Effector memory CD4-positive, alpha-beta T cell (primary cell): ENCODE measurements around the gene PFKL.

Source experiments
- DNase-seq, 3 donors: peaks; one replicate each; pipeline ENCODE4 v3.0.0-alpha.2; 2020
- H3K27ac ChIP-seq: 2 replicates; pipeline ENCODE4 v1.7.0; 2013; ENCODE audit warnings: mild to moderate bottlenecking, low read length, moderate library complexity; ENCODE audit not compliant: insufficient read depth, poor library complexity, severe bottlenecking
- H3K27me3 ChIP-seq: replicated peaks from 2 replicates; pipeline ENCODE4 v1.7.0; 2013; ENCODE audit warnings: mild to moderate bottlenecking, low read length; ENCODE audit not compliant: insufficient read depth, control insufficient read depth, poor library complexity, severe bottlenecking
- H3K36me3 ChIP-seq: 2 replicates; pipeline ENCODE4 v1.7.0; 2013; ENCODE audit warnings: mild to moderate bottlenecking, low read length, moderate library complexity; ENCODE audit not compliant: control insufficient read depth, insufficient read depth
- H3K4me1 ChIP-seq: 2 replicates; pipeline ENCODE4 v1.7.0; 2013; ENCODE audit warnings: low read length, mild to moderate bottlenecking; ENCODE audit not compliant: control insufficient read depth, insufficient read depth, poor library complexity, severe bottlenecking
- H3K4me3 ChIP-seq: 2 replicates; pipeline ENCODE4 v1.7.0; 2013; ENCODE audit warnings: low read length, low read depth, mild to moderate bottlenecking; ENCODE audit not compliant: insufficient read depth, poor library complexity, severe bottlenecking
- H3K9me3 ChIP-seq: 2 replicates; pipeline ENCODE4 v1.7.0; 2013; ENCODE audit warnings: mild to moderate bottlenecking, low read length, moderate library complexity; ENCODE audit not compliant: control insufficient read depth

PFKL gene

GRCh38 chr21:44321846-44322450 is 22.1 kb downstream of the PFKL start:
- peaks cover 86% of the 10 kb centered on the region for H3K36me3 ChIP-seq

GRCh38 chr21:44322621-44323325 is 22.9 kb downstream of the PFKL start:
- no peak for DNase-seq
- no peak overlapping the region for H3K4me3 ChIP-seq

More at GRCh38 chr21:44321846-44322450, 22.1 kb downstream of the PFKL start:
- Histone ChIP-seq H3K9me3 (no peaks in the 10 kb centered on the region), H3K27ac (no peak overlapping the region), H3K27me3 (no peaks in the 10 kb centered on the region), H3K4me1 (no peaks in the 10 kb centered on the region), H3K4me3 (no peak overlapping the region)
- DNase-seq = no peak

GRCh38 chr21:44323591-44323990 is 23.7 kb downstream of the PFKL start:
- Histone ChIP-seq H3K36me3 (peaks cover 69% of the 10 kb centered on the region), H3K4me1 (no peaks in the 10 kb centered on the region), H3K9me3 (no peaks in the 10 kb centered on the region), H3K27ac (no peak overlapping the region), H3K4me3 (no peak overlapping the region), H3K27me3 (no peaks in the 10 kb centered on the region)
- no peak for DNase-seq

More at GRCh38 chr21:44322621-44323325, 22.9 kb downstream of the PFKL start:
- H3K27me3 ChIP-seq = no peaks in the 10 kb centered on the region
- H3K9me3 ChIP-seq = no peaks in the 10 kb centered on the region
- H3K36me3 ChIP-seq = peaks cover 78% of the 10 kb centered on the region
- no peaks in the 10 kb centered on the region for H3K4me1 ChIP-seq
- no peak overlapping the region for H3K27ac ChIP-seq

- no peaks in the 10 kb centered on the region for H3K4me1 ChIP-seq
- no peaks in the 10 kb centered on the region for H3K9me3 ChIP-seq
- no peak for DNase-seq
- no peak overlapping the region for H3K27ac ChIP-seq
- H3K4me3 ChIP-seq = no peak overlapping the region
- H3K36me3 ChIP-seq = peaks cover 62% of the 10 kb centered on the region
- H3K27me3 ChIP-seq = no peaks in the 10 kb centered on the region
These were observed 24.4 kb downstream of the PFKL start for GRCh38 chr21:44324106-44324853.

- Histone ChIP-seq H3K9me3 (no peaks in the 10 kb centered on the region), H3K4me3 (no peak overlapping the region), H3K27ac (no peak overlapping the region), H3K27me3 (no peaks in the 10 kb centered on the region), H3K4me1 (no peaks in the 10 kb centered on the region), H3K36me3 (peaks cover 59% of the 10 kb centered on the region)
- DNase-seq = no peak
These were observed 24.9 kb downstream of the PFKL start for GRCh38 chr21:44324854-44325107.

- no peak overlapping the region for H3K27ac ChIP-seq
- no peaks in the 10 kb centered on the region for H3K27me3 ChIP-seq
- H3K36me3 ChIP-seq = peaks cover 54% of the 10 kb centered on the region
- H3K4me1 ChIP-seq = no peaks in the 10 kb centered on the region
- no peak overlapping the region for H3K4me3 ChIP-seq
- no peak for DNase-seq
- H3K9me3 ChIP-seq = no peaks in the 10 kb centered on the region
These were observed 25.8 kb downstream of the PFKL start for GRCh38 chr21:44325386-44326271.

GRCh38 chr21:44326272-44326647 is 26.4 kb downstream of the PFKL start:
- H3K27me3 ChIP-seq = no peaks in the 10 kb centered on the region
- no peak overlapping the region for H3K4me3 ChIP-seq
- no peak for DNase-seq
- no peaks in the 10 kb centered on the region for H3K9me3 ChIP-seq
- no peak overlapping the region for H3K27ac ChIP-seq
- peaks cover 50% of the 10 kb centered on the region for H3K36me3 ChIP-seq
- H3K4me1 ChIP-seq = no peaks in the 10 kb centered on the region

DNA sequence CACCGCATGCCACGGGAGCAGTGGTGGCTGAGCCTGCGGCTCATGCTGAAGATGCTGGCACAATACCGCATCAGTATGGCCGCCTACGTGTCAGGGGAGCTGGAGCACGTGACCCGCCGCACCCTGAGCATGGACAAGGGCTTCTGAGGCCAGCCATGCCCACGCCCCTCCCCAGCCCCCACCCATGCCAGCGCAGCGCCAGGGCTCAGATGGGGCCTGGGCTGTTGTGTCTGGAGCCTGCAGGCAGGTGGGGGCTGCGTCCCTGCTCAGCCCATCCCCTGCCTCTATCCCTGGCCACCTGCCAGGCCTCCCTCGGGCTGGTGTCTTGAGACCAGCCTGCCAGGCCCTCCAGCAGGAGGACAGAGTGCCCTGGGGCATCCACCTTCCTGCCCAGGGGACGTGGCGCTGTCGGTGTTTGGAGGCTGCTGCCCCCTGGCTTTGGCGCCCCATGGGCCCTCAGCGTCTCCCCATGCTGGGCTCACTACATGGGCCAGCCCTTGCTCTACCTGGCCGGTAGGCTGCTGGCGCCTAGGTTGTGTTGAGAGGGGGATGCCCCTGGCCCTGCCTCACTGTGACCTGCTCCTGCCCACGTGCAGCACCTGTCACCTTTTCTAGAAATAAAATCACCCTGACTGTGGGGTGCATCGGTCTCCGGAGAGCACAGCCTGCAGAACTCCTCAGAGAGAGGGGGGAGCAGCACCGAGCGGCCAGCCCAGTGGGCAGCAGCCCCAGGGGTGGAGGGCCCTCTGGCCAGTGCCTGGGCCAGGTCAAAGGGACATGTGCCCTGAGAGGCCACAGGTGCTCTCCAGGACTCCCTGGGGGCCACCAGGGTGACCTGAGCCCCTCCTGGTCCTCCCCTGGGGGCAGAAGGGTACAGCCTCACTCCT is 27.1 kb downstream of the PFKL start:
- DNase-seq = no peak
- Histone ChIP-seq H3K27me3 (no peaks in the 10 kb centered on the region), H3K36me3 (peaks cover 49% of the 10 kb centered on the region), H3K27ac (no peak overlapping the region), H3K9me3 (no peaks in the 10 kb centered on the region), H3K4me3 (no peak overlapping the region), H3K4me1 (no peaks in the 10 kb centered on the region)

DNA sequence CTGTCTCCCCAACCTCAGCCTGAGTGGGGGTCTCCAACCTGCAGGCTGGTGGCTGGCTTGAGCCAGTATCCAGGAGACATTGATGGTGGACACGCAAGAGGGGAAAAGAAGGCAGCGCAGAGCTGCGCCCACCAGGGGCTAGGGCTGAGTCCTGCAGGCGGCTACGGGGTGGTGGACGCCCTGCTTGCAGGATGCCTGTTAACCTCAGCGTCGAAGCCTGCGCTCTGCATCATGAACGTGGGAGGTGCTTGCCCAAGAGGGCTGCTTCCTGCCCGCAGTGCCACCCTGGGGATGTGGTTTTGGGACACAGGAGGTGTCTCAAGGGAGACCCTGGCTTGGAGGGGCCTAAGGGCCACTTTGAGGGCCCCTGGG is 27.7 kb downstream of the PFKL start:
- H3K4me3 ChIP-seq = no peak overlapping the region
- H3K4me1 ChIP-seq = no peaks in the 10 kb centered on the region
- DNase-seq = no peak
- no peak overlapping the region for H3K27ac ChIP-seq
- no peaks in the 10 kb centered on the region for H3K9me3 ChIP-seq
- H3K27me3 ChIP-seq = no peaks in the 10 kb centered on the region
- peaks cover 44% of the 10 kb centered on the region for H3K36me3 ChIP-seq
